ENCODE measurements around the gene ZNF268. TPM values are rescaled to one million over a fixed set of nuclear protein-coding genes. Genes with fewer than 3 reads are reported as not detected.

ZNF268 gene
- total and polyA plus RNA-seq, 2 of the 13 experiments (the other 11 are each of a cell fraction or from before 2014, with no cell fraction given) = 7.6 to 31.3 TPM

DNA sequence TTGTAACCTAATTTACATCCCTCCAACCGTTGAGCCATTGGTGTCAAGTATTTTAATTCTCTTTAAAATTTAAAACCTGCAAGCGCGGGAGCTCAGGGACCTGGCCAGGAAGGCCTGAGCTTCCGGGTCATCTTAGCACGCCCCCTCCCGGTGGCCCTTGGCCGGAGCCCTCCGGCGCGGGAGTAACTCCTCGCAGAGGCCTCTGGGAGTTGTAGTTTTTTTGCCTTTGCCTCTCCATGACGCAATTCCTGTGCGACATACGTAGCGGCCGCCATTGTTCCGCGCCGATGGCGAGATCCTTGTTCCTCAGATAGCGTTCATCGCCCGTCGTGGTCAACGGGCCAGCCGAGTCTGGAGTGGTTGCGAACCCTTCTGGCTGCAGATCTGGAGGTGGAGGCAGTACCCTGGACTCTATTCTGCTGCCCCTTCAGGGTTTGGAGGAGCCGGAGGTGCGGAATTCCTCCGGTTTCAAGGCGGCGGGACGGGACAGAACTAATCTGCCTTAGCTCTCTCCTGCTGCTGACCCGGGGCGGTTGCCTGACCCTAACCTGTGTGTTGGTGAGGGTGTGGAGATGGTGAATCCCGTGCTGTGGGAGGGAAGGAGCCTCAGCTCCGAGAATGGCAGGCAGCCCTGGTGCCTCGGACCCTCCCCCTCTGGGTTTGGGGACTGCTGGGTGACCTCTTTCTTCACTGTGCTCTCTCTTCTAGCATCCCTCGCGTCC is at the start of gene ZNF268 (continued):
- TF ChIP-seq, protein P1, sequence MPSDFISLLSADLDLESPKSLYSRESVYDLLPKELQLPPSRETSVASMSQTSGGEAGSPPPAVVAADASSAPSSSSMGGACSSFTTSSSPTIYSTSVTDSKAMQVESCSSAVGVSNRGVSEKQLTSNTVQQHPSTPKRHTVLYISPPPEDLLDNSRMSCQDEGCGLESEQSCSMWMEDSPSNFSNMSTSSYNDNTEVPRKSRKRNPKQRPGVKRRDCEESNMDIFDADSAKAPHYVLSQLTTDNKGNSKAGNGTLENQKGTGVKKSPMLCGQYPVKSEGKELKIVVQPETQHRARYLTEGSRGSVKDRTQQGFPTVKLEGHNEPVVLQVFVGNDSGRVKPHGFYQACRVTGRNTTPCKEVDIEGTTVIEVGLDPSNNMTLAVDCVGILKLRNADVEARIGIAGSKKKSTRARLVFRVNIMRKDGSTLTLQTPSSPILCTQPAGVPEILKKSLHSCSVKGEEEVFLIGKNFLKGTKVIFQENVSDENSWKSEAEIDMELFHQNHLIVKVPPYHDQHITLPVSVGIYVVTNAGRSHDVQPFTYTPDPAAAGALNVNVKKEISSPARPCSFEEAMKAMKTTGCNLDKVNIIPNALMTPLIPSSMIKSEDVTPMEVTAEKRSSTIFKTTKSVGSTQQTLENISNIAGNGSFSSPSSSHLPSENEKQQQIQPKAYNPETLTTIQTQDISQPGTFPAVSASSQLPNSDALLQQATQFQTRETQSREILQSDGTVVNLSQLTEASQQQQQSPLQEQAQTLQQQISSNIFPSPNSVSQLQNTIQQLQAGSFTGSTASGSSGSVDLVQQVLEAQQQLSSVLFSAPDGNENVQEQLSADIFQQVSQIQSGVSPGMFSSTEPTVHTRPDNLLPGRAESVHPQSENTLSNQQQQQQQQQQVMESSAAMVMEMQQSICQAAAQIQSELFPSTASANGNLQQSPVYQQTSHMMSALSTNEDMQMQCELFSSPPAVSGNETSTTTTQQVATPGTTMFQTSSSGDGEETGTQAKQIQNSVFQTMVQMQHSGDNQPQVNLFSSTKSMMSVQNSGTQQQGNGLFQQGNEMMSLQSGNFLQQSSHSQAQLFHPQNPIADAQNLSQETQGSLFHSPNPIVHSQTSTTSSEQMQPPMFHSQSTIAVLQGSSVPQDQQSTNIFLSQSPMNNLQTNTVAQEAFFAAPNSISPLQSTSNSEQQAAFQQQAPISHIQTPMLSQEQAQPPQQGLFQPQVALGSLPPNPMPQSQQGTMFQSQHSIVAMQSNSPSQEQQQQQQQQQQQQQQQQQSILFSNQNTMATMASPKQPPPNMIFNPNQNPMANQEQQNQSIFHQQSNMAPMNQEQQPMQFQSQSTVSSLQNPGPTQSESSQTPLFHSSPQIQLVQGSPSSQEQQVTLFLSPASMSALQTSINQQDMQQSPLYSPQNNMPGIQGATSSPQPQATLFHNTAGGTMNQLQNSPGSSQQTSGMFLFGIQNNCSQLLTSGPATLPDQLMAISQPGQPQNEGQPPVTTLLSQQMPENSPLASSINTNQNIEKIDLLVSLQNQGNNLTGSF (CRISPR knock-in tag; IDR thresholded peaks at IDR 0.05) = no peak
- peak; percentile 50 for TF ChIP-seq FOSL2 (CRISPR knock-in tag; IDR thresholded peaks at IDR 0.05)
- no peak for TF ChIP-seq HOXA7 (CRISPR knock-in tag; IDR thresholded peaks at IDR 0.05)
- TF ChIP-seq SMAD9 (CRISPR knock-in tag; IDR thresholded peaks at IDR 0.05) = no peak
- TF ChIP-seq RFX5 (IDR thresholded peaks at IDR 0.05; ENCODE audit: low read depth, low read length) = no peak; the same call in 1 of the 2 replicates
- TF ChIP-seq, protein P2, sequence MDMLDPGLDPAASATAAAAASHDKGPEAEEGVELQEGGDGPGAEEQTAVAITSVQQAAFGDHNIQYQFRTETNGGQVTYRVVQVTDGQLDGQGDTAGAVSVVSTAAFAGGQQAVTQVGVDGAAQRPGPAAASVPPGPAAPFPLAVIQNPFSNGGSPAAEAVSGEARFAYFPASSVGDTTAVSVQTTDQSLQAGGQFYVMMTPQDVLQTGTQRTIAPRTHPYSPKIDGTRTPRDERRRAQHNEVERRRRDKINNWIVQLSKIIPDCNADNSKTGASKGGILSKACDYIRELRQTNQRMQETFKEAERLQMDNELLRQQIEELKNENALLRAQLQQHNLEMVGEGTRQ (IDR thresholded peaks at IDR 0.05; ENCODE audit: low read depth, low read length) = no peak
- TF ChIP-seq, protein P2 (CRISPR knock-in tag; IDR thresholded peaks at IDR 0.05; ENCODE audit: borderline replicate concordance) = no peak
- TF ChIP-seq TBL1XR1 (IDR thresholded peaks at IDR 0.05; ENCODE audit: borderline replicate concordance, low read length, partially characterized antibody) = peak; percentile 64
- TF ChIP-seq CBFB (CRISPR knock-in tag; IDR thresholded peaks at IDR 0.05) = peak; percentile 77; the same call in 1 of the 2 replicates
- TF ChIP-seq RFX3 (CRISPR knock-in tag; IDR thresholded peaks at IDR 0.05) = no peak
- 0 out of 2 replicates have a peak, but pooled peaks have one; percentile 13 for TF ChIP-seq MEIS2 (CRISPR knock-in tag; IDR thresholded peaks at IDR 0.05)
- TF ChIP-seq, protein P3, sequence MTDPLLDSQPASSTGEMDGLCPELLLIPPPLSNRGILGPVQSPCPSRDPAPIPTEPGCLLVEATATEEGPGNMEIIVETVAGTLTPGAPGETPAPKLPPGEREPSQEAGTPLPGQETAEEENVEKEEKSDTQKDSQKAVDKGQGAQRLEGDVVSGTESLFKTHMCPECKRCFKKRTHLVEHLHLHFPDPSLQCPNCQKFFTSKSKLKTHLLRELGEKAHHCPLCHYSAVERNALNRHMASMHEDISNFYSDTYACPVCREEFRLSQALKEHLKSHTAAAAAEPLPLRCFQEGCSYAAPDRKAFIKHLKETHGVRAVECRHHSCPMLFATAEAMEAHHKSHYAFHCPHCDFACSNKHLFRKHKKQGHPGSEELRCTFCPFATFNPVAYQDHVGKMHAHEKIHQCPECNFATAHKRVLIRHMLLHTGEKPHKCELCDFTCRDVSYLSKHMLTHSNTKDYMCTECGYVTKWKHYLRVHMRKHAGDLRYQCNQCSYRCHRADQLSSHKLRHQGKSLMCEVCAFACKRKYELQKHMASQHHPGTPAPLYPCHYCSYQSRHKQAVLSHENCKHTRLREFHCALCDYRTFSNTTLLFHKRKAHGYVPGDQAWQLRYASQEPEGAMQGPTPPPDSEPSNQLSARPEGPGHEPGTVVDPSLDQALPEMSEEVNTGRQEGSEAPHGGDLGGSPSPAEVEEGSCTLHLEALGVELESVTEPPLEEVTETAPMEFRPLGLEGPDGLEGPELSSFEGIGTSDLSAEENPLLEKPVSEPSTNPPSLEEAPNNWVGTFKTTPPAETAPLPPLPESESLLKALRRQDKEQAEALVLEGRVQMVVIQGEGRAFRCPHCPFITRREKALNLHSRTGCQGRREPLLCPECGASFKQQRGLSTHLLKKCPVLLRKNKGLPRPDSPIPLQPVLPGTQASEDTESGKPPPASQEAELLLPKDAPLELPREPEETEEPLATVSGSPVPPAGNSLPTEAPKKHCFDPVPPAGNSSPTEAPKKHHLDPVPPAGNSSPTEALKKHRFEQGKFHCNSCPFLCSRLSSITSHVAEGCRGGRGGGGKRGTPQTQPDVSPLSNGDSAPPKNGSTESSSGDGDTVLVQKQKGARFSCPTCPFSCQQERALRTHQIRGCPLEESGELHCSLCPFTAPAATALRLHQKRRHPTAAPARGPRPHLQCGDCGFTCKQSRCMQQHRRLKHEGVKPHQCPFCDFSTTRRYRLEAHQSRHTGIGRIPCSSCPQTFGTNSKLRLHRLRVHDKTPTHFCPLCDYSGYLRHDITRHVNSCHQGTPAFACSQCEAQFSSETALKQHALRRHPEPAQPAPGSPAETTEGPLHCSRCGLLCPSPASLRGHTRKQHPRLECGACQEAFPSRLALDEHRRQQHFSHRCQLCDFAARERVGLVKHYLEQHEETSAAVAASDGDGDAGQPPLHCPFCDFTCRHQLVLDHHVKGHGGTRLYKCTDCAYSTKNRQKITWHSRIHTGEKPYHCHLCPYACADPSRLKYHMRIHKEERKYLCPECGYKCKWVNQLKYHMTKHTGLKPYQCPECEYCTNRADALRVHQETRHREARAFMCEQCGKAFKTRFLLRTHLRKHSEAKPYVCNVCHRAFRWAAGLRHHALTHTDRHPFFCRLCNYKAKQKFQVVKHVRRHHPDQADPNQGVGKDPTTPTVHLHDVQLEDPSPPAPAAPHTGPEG (CRISPR knock-in tag; IDR thresholded peaks at IDR 0.05) = no peak
- TF ChIP-seq STAT5B (CRISPR knock-in tag; IDR thresholded peaks at IDR 0.05) = no peak
- no peak for TF ChIP-seq PRPF4 (IDR thresholded peaks at IDR 0.05; ENCODE audit: low read depth, low read length, poor library complexity, severe bottlenecking)
- peak; percentile 48; the same call in 1 of the 2 replicates for TF ChIP-seq NR2F6 (IDR thresholded peaks at IDR 0.05)
- peak; percentile 42; the same call in 1 of the 2 replicates for TF ChIP-seq NR2F6 (CRISPR knock-in tag; IDR thresholded peaks at IDR 0.05)

All from HepG2 (cell line).